HepG2 (cell line): ENCODE measurements around the gene ACTR1B. TPM values are rescaled to one million over a fixed set of nuclear protein-coding genes. Genes with fewer than 3 reads are reported as not detected.

Experiments used
- ELK4 ChIP-seq: sonication (generic); formaldehyde crosslinking; IDR thresholded peaks from 2 replicates; pipeline ENCODE4 v1.9.0; 2021; ENCODE audit warnings: missing genetic modification reagents, borderline replicate concordance
- EP300 ChIP-seq, 3 experiments: sonication (generic) in 1 of 3; formaldehyde crosslinking in 1 of 3; IDR thresholded peaks; 2 replicates each; pipeline versions ENCODE4 v1.5.1 to v1.6.1; 2011 to 2020; ENCODE audit warnings: low read depth in 2 of 3, low read length in 2 of 3, borderline replicate concordance in 1 of 3, improper control_type of control experiment in 1 of 3, mild to moderate bottlenecking in 1 of 3, missing genetic modification reagents in 1 of 3, moderate library complexity in 1 of 3
- HMGA1 ChIP-seq: sonication (generic); formaldehyde crosslinking; conservative IDR thresholded peaks from 2 replicates; pipeline ENCODE4 v1.4.0; 2020; ENCODE audit warnings: missing genetic modification reagents
- JARID2 ChIP-seq: sonication (generic); formaldehyde crosslinking; IDR thresholded peaks from 2 replicates; pipeline ENCODE4 v1.8.1; 2023; ENCODE audit warnings: missing genetic modification reagents, inconsistent platforms; ENCODE audit not compliant: insufficient replicate concordance
- KLF11 ChIP-seq: IDR thresholded peaks from 2 replicates; pipeline ENCODE4 v1.6.1; 2016; ENCODE audit warnings: missing compliant biosample characterization
- PBX3 ChIP-seq: sonication (generic); formaldehyde crosslinking; IDR thresholded peaks from 2 replicates; pipeline ENCODE4 v1.8.1; 2023; ENCODE audit warnings: missing genetic modification reagents, inconsistent platforms, borderline replicate concordance
- PREB ChIP-seq: sonication (generic); formaldehyde crosslinking; IDR thresholded peaks from 2 replicates; pipeline ENCODE4 v1.4.0; 2020; ENCODE audit warnings: missing genetic modification reagents
- SOX6 ChIP-seq, 2 experiments: fragments of 450-650 bp in 1 of 2; sonication (generic) in 1 of 2; formaldehyde crosslinking in 1 of 2; IDR thresholded peaks; 2 replicates each; pipeline versions ENCODE4 v1.4.0 to v1.6.1; 2017 to 2020; ENCODE audit warnings: antibody characterized with exemption in 1 of 2, mild to moderate bottlenecking in 1 of 2, missing genetic modification reagents in 1 of 2
- SRF ChIP-seq: IDR thresholded peaks from 2 replicates; pipeline ENCODE4 v1.6.1; 2011; ENCODE audit warnings: mild to moderate bottlenecking, low read depth, low read length, moderate library complexity
- STAG1 ChIP-seq: sonication (generic); formaldehyde crosslinking; IDR thresholded peaks from 2 replicates; pipeline ENCODE4 v1.4.0; 2020; ENCODE audit warnings: missing genetic modification reagents
- TBP ChIP-seq: sonication (generic); formaldehyde crosslinking; IDR thresholded peaks from 2 replicates; pipeline ENCODE4 v1.5.0; 2020; ENCODE audit warnings: missing genetic modification reagents
- THAP8 ChIP-seq: sonication (generic); formaldehyde crosslinking; IDR thresholded peaks from 2 replicates; pipeline ENCODE4 v1.5.1; 2020; ENCODE audit warnings: missing genetic modification reagents, mild to moderate bottlenecking, borderline replicate concordance
- TRIM22 ChIP-seq: fragments of 450-650 bp; IDR thresholded peaks from 2 replicates; pipeline ENCODE4 v1.6.1; 2017
- ZBTB10 ChIP-seq: sonication (generic); formaldehyde crosslinking; IDR thresholded peaks from 2 replicates; pipeline ENCODE4 v1.4.0; 2020; ENCODE audit warnings: missing genetic modification reagents, borderline replicate concordance
- ZMAT3 ChIP-seq: sonication (generic); formaldehyde crosslinking; conservative IDR thresholded peaks from 2 replicates; pipeline ENCODE4 v1.7.0; 2021; ENCODE audit warnings: missing genetic modification reagents
- ZNF12 ChIP-seq: sonication (generic); formaldehyde crosslinking; IDR thresholded peaks from 2 replicates; pipeline ENCODE4 v1.5.0; 2020; ENCODE audit warnings: missing genetic modification reagents
- ZNF33A ChIP-seq: sonication (generic); formaldehyde crosslinking; IDR thresholded peaks from 2 replicates; pipeline ENCODE4 v1.5.1; 2020; ENCODE audit warnings: missing genetic modification reagents, mild to moderate bottlenecking, moderate library complexity, borderline replicate concordance
- ZNF451 ChIP-seq: sonication (generic); formaldehyde crosslinking; IDR thresholded peaks from 2 replicates; pipeline ENCODE4 v1.5.0; 2020; ENCODE audit warnings: mild to moderate bottlenecking, missing genetic modification reagents
- ZNF570 ChIP-seq: sonication (generic); formaldehyde crosslinking; IDR thresholded peaks from 2 replicates; pipeline ENCODE4 v1.4.0; 2020; ENCODE audit warnings: mild to moderate bottlenecking, missing genetic modification reagents, borderline replicate concordance
- polyA plus RNA-seq, 8 experiments: library from polyadenylated mRNA; depleted of rRNA in 3 of 8; stranded (reverse) in 7 of 8; unstranded in 1 of 8; fragments of >200 nt; fragmentation: Illumina TruSeq in 4 of 8; extraction: Trizol in 4 of 8; gene quantifications; 2 replicates each; pipeline versions ENCODE4 v1.2.1 to v1.2.3, GENCODE V29; 2011 to 2016; ENCODE audit warnings: low read depth in 4 of 8, missing spikeins in 1 of 8, mixed read lengths in 1 of 8; ENCODE audit not compliant: insufficient read depth in 1 of 8
- total RNA-seq, 5 experiments: library from RNA; depleted of rRNA; stranded (reverse); fragments of >200 nt; fragmentation: Illumina TruSeq; extraction: Trizol; gene quantifications; 2 replicates each; pipeline ENCODE4 v1.2.3, GENCODE V29; 2016; ENCODE audit warnings: low read depth in 1 of 5

The ACTR1B gene
- total and polyA plus RNA-seq, 2 of the 13 experiments (the other 11 are each of a cell fraction or from before 2014, with no cell fraction given) = 61.7 to 76.7 TPM

GRCh38 chr2:97645112-97645694 is 18.6 kb downstream of the ACTR1B start (continued):
- TF ChIP-seq TBP = no peak
- TF ChIP-seq PREB = no peak
- no peak for TF ChIP-seq ZNF33A (CRISPR knock-in tag)
- no peak for TF ChIP-seq STAG1 (CRISPR knock-in tag)
- TF ChIP-seq SOX6 (IDR thresholded peaks at IDR 0.05) = no peak
- TF ChIP-seq SOX6 (CRISPR knock-in tag; IDR thresholded peaks at IDR 0.05) = no peak
- TF ChIP-seq JARID2 = no peak
- TF ChIP-seq ELK4 (CRISPR knock-in tag) = no peak
- no peak for TF ChIP-seq ZNF570 (CRISPR knock-in tag)
- TF ChIP-seq EP300 (IDR thresholded peaks at IDR 0.05; ENCODE audit: low read depth in 2 of 2, low read length in 2 of 2) = no peak
- no peak for TF ChIP-seq EP300 (CRISPR knock-in tag; IDR thresholded peaks at IDR 0.05; ENCODE audit: borderline replicate concordance)
- no peak for TF ChIP-seq HMGA1 (CRISPR knock-in tag)
- TF ChIP-seq ZNF451 (CRISPR knock-in tag) = no peak; the same call in 1 of the 2 replicates
- TF ChIP-seq THAP8 = no peak
- no peak for TF ChIP-seq TRIM22
- no peak for TF ChIP-seq ZMAT3 (CRISPR knock-in tag)
- TF ChIP-seq ZBTB10 (CRISPR knock-in tag) = no peak
- no peak for TF ChIP-seq KLF11 (CRISPR knock-in tag)
- no peak for TF ChIP-seq SRF
- 0 out of 2 replicates have a peak, but pooled peaks have one; percentile 4 for TF ChIP-seq ZNF12 (CRISPR knock-in tag)
- TF ChIP-seq PBX3 (CRISPR knock-in tag) = no peak
